GM12875 (cell line): ENCODE results near the gene AP1M2.

Source experiments
- H3K4me3 ChIP-seq: one replicate; pipeline ENCODE4 v1.5.1; 2011; ENCODE audit warnings: low read depth, low read length, control low read depth
- CTCF ChIP-seq: IDR thresholded peaks from 2 replicates; pipeline ENCODE4 v1.5.1; 2011; ENCODE audit warnings: low read depth, mild to moderate bottlenecking, control low read depth, inconsistent platforms, low read length, moderate library complexity, borderline replicate concordance; ENCODE audit not compliant: insufficient read depth

Gene AP1M2

GRCh38 chr19:10624585-10624984 is 37.5 kb upstream of the AP1M2 start:
- TF ChIP-seq CTCF = no peak
- H3K4me3 ChIP-seq = no peak overlapping the region

GRCh38 chr19:10621966-10622365 is 34.9 kb upstream of the AP1M2 start:
- no peak overlapping the region for H3K4me3 ChIP-seq
- no peak for TF ChIP-seq CTCF

GRCh38 chr19:10620786-10621185 is 33.7 kb upstream of the AP1M2 start:
- TF ChIP-seq CTCF = no peak
- H3K4me3 ChIP-seq = no peak overlapping the region

GRCh38 chr19:10618846-10619245 is 31.7 kb upstream of the AP1M2 start:
- H3K4me3 ChIP-seq = no peak overlapping the region
- TF ChIP-seq CTCF = no peak

- no peak for TF ChIP-seq CTCF
- no peak overlapping the region for H3K4me3 ChIP-seq
Measured at GRCh38 chr19:10617409-10618121, 30.5 kb upstream of the AP1M2 start.

GRCh38 chr19:10615429-10616023 is 28.4 kb upstream of the AP1M2 start:
- TF ChIP-seq CTCF = no peak
- H3K4me3 ChIP-seq = no peak overlapping the region

- no peak overlapping the region for H3K4me3 ChIP-seq
- TF ChIP-seq CTCF = no peak
Measured at GRCh38 chr19:10612499-10613119, 25.5 kb upstream of the AP1M2 start.
